Osteocyte (in vitro differentiated cells): ENCODE results near the gene EFL1. TPM values are rescaled to one million over a fixed set of nuclear protein-coding genes. Genes with fewer than 3 reads are reported as not detected.
A peak's percentile ranks its signal among the peaks of the same experiment; 100 is the strongest.
"Not testable (repeated sequence)": the region's sequence is repeated elsewhere in the genome, so short reads cannot be mapped to it uniquely, and the experiment has no call there.

Experiments
- DNase-seq: peaks from one replicate; pipeline ENCODE4 v3.0.0; 2021; ENCODE audit warnings: mixed read lengths; ENCODE audit not compliant: unreplicated experiment; ENCODE audit errors: extremely low spot score
- H3K27ac Mint-ChIP-seq: one replicate; pipeline ENCODE4 v1.8.0; 2021; ENCODE audit warnings: mild to moderate bottlenecking, mixed read lengths; ENCODE audit not compliant: unreplicated experiment
- H3K27me3 Mint-ChIP-seq: one replicate; pipeline ENCODE4 v1.8.0; 2021; ENCODE audit warnings: mixed read lengths; ENCODE audit not compliant: unreplicated experiment
- H3K36me3 Mint-ChIP-seq: one replicate; pipeline ENCODE4 v1.8.0; 2021; ENCODE audit warnings: mixed read lengths; ENCODE audit not compliant: unreplicated experiment
- H3K4me1 Mint-ChIP-seq: one replicate; pipeline ENCODE4 v1.8.0; 2021; ENCODE audit warnings: mixed read lengths; ENCODE audit not compliant: unreplicated experiment
- H3K4me3 Mint-ChIP-seq: one replicate; pipeline ENCODE4 v1.8.0; 2021; ENCODE audit warnings: mild to moderate bottlenecking, moderate library complexity, mixed read lengths; ENCODE audit not compliant: unreplicated experiment
- H3K9me3 Mint-ChIP-seq: one replicate; pipeline ENCODE4 v1.8.0; 2021; ENCODE audit warnings: mixed read lengths; ENCODE audit not compliant: unreplicated experiment
- total RNA-seq: library from RNA; stranded (reverse); gene quantifications from 2 replicates; pipeline ENCODE4 v1.2.1, GENCODE V29; 2021
- TF ChIP-seq, protein P1 (sequence below): fragments of 200-600 bp; sonication (generic); IDR thresholded peaks from 2 replicates; pipeline ENCODE4 v1.5.0; 2021; ENCODE audit warnings: antibody characterized with exemption, mild to moderate bottlenecking, moderate library complexity

Gene EFL1
- total RNA-seq, 1 donor from 2014 or later = 17.9 TPM

DNA sequence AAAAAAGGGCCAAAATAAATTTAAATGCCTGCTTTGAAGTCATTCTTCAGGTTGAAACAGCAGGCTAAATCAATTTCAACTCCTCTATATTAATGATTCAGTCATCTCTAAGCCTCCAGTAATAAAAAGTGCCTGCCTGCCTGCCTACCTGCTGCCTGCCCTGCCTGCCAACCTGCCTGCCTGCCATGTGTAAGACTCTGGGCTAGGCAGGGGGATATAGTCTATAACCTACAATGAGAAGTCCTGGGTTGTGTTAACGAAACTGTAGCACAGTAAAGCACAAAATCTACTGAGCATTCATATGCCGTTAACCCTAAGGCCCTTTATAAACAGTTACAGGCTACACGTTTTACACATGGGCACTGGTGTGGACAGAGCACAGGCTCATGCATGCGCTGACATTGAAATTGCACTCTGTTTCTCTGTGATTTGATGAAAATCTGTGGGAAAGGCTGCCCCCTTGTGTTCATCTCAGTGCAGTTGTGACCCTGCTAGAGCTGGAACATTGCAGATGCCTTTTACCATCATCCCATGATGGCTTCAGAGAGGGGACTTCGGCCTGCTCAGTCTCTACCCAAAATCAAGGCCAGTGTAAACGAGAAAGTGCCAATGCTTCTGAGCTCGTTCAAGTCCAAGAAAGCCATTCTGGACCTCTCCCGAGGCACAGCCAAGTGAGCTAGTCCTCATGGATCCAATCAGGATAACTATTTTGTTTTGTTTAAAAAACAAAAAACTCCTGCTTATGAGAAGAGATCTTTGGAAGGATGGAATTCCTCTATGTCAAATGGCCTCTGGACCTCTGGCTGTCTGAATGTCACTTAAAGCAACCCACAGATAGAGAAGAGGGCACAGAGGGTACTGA lies 64.6 kb downstream of the EFL1 start:
- TF ChIP-seq, protein P1, sequence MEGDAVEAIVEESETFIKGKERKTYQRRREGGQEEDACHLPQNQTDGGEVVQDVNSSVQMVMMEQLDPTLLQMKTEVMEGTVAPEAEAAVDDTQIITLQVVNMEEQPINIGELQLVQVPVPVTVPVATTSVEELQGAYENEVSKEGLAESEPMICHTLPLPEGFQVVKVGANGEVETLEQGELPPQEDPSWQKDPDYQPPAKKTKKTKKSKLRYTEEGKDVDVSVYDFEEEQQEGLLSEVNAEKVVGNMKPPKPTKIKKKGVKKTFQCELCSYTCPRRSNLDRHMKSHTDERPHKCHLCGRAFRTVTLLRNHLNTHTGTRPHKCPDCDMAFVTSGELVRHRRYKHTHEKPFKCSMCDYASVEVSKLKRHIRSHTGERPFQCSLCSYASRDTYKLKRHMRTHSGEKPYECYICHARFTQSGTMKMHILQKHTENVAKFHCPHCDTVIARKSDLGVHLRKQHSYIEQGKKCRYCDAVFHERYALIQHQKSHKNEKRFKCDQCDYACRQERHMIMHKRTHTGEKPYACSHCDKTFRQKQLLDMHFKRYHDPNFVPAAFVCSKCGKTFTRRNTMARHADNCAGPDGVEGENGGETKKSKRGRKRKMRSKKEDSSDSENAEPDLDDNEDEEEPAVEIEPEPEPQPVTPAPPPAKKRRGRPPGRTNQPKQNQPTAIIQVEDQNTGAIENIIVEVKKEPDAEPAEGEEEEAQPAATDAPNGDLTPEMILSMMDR = peak; percentile 85
- Mint-ChIP-seq H3K27ac (no peak overlapping the region), H3K4me3 (no peak overlapping the region), H3K4me1 (peaks cover 2% of the 10 kb centered on the region), H3K36me3 (peaks cover 2% of the 10 kb centered on the region), H3K27me3 (no peaks in the 10 kb centered on the region), H3K9me3 (no peaks in the 10 kb centered on the region)
- peak; percentile 87 for DNase-seq

DNA sequence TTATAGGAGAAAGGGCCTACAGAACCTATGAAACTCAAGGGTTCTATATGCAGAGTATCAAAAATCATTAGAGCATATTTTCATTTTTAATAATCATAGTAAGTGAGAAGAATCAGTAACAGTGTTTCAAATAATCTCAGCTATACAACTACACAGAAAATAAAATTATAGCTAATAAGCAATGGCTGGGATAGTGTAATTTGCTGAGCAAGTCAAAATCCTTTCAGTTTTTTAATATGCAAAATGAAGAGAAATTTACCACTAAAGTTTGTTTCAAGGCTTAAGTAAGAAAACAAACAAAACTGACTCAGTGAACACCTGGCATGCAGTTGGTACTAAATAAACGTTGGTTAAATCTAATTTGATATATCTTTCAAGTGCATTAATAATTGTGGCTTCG lies 66.2 kb downstream of the EFL1 start:
- no peak overlapping the region for H3K4me3 Mint-ChIP-seq

GRCh38 chr15:82195818-82196217 lies 66.7 kb downstream of the EFL1 start:
- not testable (repeated sequence) for H3K9me3 Mint-ChIP-seq, H3K36me3 Mint-ChIP-seq, H3K4me1 Mint-ChIP-seq, H3K27ac Mint-ChIP-seq, DNase-seq, H3K4me3 Mint-ChIP-seq, H3K27me3 Mint-ChIP-seq

More for the DNA sequence above, 66.2 kb downstream of the EFL1 start:
- DNase-seq = no peak
- Mint-ChIP-seq H3K4me1 (peaks cover 2% of the 10 kb centered on the region), H3K9me3 (no peaks in the 10 kb centered on the region), H3K27me3 (no peaks in the 10 kb centered on the region), H3K36me3 (no peaks in the 10 kb centered on the region), H3K27ac (no peak overlapping the region)
- TF ChIP-seq, protein P1 = no peak

DNA sequence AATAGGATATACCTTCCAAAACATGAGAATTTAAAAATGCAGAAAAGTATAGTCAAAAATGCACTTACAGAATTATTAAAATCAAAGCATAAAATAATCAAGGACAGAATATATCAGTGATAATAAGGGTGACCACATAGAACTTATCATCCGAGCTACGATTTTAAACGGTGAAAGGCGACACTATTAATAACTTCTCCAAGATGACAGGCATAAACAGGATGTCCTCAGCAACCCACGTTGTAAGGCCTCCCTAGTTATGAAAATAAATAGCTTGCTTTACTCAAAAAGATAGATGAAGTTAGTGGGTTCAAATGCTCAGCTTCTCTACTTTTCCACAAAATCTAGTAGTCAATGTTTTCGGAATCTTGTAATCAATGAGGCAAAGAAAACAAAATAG lies 68.0 kb downstream of the EFL1 start:
- not testable (repeated sequence) for H3K27ac Mint-ChIP-seq, H3K4me1 Mint-ChIP-seq, H3K9me3 Mint-ChIP-seq, H3K36me3 Mint-ChIP-seq, DNase-seq, H3K27me3 Mint-ChIP-seq, H3K4me3 Mint-ChIP-seq

DNA sequence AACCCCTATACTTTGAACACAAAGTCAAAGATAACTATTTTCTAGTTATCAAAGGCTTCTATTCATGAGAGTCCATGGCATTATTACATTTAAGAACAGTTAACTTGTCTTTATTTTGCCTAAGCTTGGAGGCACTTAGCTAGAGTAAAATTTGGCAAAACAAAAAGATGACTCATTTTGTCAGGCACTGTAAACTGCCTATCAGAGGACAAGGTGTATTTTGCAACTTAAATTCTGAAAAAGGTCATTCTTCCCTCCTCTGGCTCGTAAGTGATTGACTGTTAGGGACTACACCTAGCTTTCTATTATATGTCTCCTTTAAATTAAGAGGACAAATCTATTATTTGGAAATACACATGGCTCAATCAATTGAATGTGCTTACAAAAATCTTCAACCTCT lies 69.1 kb downstream of the EFL1 start:
- not testable (repeated sequence) for H3K36me3 Mint-ChIP-seq, DNase-seq, H3K4me1 Mint-ChIP-seq, H3K4me3 Mint-ChIP-seq, H3K9me3 Mint-ChIP-seq, H3K27ac Mint-ChIP-seq, H3K27me3 Mint-ChIP-seq

DNA sequence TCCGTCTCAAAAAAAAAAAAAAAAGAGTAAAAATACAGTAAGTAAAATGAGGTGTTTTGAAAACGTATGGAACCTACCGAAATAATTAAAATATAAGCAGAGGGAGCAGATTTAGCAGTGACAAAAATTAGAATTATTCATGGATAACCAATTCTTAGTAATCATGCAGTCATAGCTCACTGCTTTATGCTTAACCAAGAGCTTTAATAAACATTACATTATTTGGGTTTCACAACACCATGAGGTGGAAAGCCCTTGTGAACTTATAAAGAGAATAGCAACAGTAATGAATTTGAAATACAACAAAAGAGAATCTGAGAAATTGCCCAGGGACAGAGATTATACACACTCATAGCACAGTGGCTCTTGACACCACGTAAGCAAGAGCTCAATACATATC lies 70.1 kb downstream of the EFL1 start:
- not testable (repeated sequence) for H3K4me3 Mint-ChIP-seq

GRCh38 chr15:82186719-82187406 lies 75.7 kb downstream of the EFL1 start:
- no peak overlapping the region for H3K4me3 Mint-ChIP-seq
- no peak overlapping the region for H3K27ac Mint-ChIP-seq
- no peaks in the 10 kb centered on the region for H3K9me3 Mint-ChIP-seq
- H3K4me1 Mint-ChIP-seq = peaks cover 28% of the 10 kb centered on the region
- H3K36me3 Mint-ChIP-seq = peaks cover 3% of the 10 kb centered on the region
- TF ChIP-seq, protein P1 = no peak
- no peaks in the 10 kb centered on the region for H3K27me3 Mint-ChIP-seq
- DNase-seq = no peak

More for the DNA sequence above, 70.1 kb downstream of the EFL1 start:
- not testable (repeated sequence) for DNase-seq, H3K36me3 Mint-ChIP-seq, H3K27ac Mint-ChIP-seq, H3K27me3 Mint-ChIP-seq, H3K9me3 Mint-ChIP-seq, H3K4me1 Mint-ChIP-seq
